Mesendoderm (in vitro differentiated cells): ENCODE results near the gene ZBTB4.
"Not testable (repeated sequence)": the region's sequence is repeated elsewhere in the genome, so short reads cannot be mapped to it uniquely, and the experiment has no call there.

Experiments used
- DNase-seq: peaks from one replicate; pipeline ENCODE4 v3.0.0; 2013
- H2AK5ac ChIP-seq: 2 replicates; pipeline ENCODE4 v1.6.1; 2013; ENCODE audit warnings: low read length, inconsistent platforms
- H2BK120ac ChIP-seq: 2 replicates; pipeline ENCODE4 v1.6.1; 2013; ENCODE audit warnings: low read depth, mild to moderate bottlenecking, low read length, moderate library complexity, mixed read lengths
- H2BK15ac ChIP-seq: replicated peaks from 2 replicates; pipeline ENCODE4 v1.6.1; 2013; ENCODE audit warnings: low read depth, mild to moderate bottlenecking, moderate library complexity
- H2BK5ac ChIP-seq: 2 replicates; pipeline ENCODE4 v1.6.1; 2013; ENCODE audit warnings: low read length, inconsistent platforms
- H3K18ac ChIP-seq: 2 replicates; pipeline ENCODE4 v1.6.1; 2013; ENCODE audit warnings: mild to moderate bottlenecking, low read length, mixed read lengths
- H3K23ac ChIP-seq: one replicate; pipeline ENCODE4 v1.6.1; 2013; ENCODE audit warnings: low read length
- H3K27ac ChIP-seq: 2 replicates; pipeline ENCODE4 v1.5.1; 2013; ENCODE audit warnings: low read depth, mild to moderate bottlenecking, inconsistent platforms, low read length, moderate library complexity
- H3K27me3 ChIP-seq: 2 replicates; pipeline ENCODE4 v1.6.1; 2013; ENCODE audit warnings: low read length, control low read depth, mild to moderate bottlenecking, inconsistent platforms; ENCODE audit not compliant: insufficient read depth, poor library complexity
- H3K36me3 ChIP-seq: 2 replicates; pipeline ENCODE4 v1.6.1; 2013; ENCODE audit warnings: low read length, inconsistent platforms; ENCODE audit not compliant: control insufficient read depth, insufficient read depth
- H3K4ac ChIP-seq: one replicate; pipeline ENCODE4 v1.6.1; 2013; ENCODE audit warnings: low read depth, mild to moderate bottlenecking, low read length, moderate library complexity
- H3K4me1 ChIP-seq: 2 replicates; pipeline ENCODE4 v1.6.1; 2013; ENCODE audit warnings: low read depth, low read length, inconsistent platforms; ENCODE audit not compliant: control insufficient read depth
- H3K4me2 ChIP-seq: 2 replicates; pipeline ENCODE4 v1.6.1; 2013; ENCODE audit warnings: low read length
- H3K4me3 ChIP-seq: 2 replicates; pipeline ENCODE4 v1.5.1; 2013; ENCODE audit warnings: mild to moderate bottlenecking, low read length
- H3K56ac ChIP-seq: one replicate; pipeline ENCODE4 v1.6.1; 2013; ENCODE audit warnings: low read length
- H3K79me1 ChIP-seq: 2 replicates; pipeline ENCODE4 v1.6.1; 2013; ENCODE audit warnings: low read length, inconsistent platforms
- H3K79me2 ChIP-seq: 2 replicates; pipeline ENCODE4 v1.6.1; 2013; ENCODE audit warnings: mild to moderate bottlenecking, low read length; ENCODE audit not compliant: control insufficient read depth, insufficient read depth
- H3K9ac ChIP-seq: 2 replicates; pipeline ENCODE4 v1.6.1; 2013; ENCODE audit warnings: low read length, inconsistent platforms
- H4K5ac ChIP-seq: one replicate; pipeline ENCODE4 v1.6.1; 2013; ENCODE audit warnings: low read length
- H4K8ac ChIP-seq: one replicate; pipeline ENCODE4 v1.6.1; 2013; ENCODE audit warnings: low read depth, mild to moderate bottlenecking, control low read depth, low read length, moderate library complexity
- WGBS: extraction: QIAGEN DNeasy Blood & Tissue Kit; methylation state at CpG from one replicate; pipeline ENCODE4 v1.1.7; 2013; ENCODE audit warnings: low lambda C conversion rate, missing lambda C conversion rate; ENCODE audit not compliant: insufficient coverage; ENCODE audit errors: extremely low coverage; 5-methylcytosine and 5-hydroxymethylcytosine counted together

Gene ZBTB4

GRCh38 chr17:7469843-7470242 is 9.6 kb downstream of the ZBTB4 start:
- H4K5ac ChIP-seq, H3K27me3 ChIP-seq, H3K79me2 ChIP-seq, H3K4ac ChIP-seq, H2BK15ac ChIP-seq, H2AK5ac ChIP-seq, H3K9ac ChIP-seq, H3K4me2 ChIP-seq, H4K8ac ChIP-seq, H3K4me3 ChIP-seq, H3K27ac ChIP-seq, H3K18ac ChIP-seq, H3K4me1 ChIP-seq, H3K56ac ChIP-seq, H2BK5ac ChIP-seq, H3K36me3 ChIP-seq, DNase-seq, H3K79me1 ChIP-seq, H3K23ac ChIP-seq, H2BK120ac ChIP-seq: not testable (repeated sequence)
- no CpG with 5 or more reads among the region's 12 CpGs for WGBS

GRCh38 chr17:7468804-7469389 is 10.5 kb downstream of the ZBTB4 start:
- Histone ChIP-seq H4K8ac (no peak overlapping the region), H3K4me2 (no peak overlapping the region), H3K56ac (no peak overlapping the region), H2AK5ac (no peak overlapping the region), H3K27ac (no peak overlapping the region), H2BK5ac (no peak overlapping the region), H3K23ac (no peak overlapping the region), H3K27me3 (no peaks in the 10 kb centered on the region), H4K5ac (no peak overlapping the region), H3K4ac (no peak overlapping the region), H3K36me3 (peaks cover 3% of the 10 kb centered on the region), H3K9ac (no peak overlapping the region), H3K79me2 (no peaks in the 10 kb centered on the region), H3K18ac (no peak overlapping the region), H2BK15ac (no peak overlapping the region), H3K79me1 (peaks cover 5% of the 10 kb centered on the region), H3K4me1 (no peaks in the 10 kb centered on the region), H2BK120ac (no peak overlapping the region), H3K4me3 (no peak overlapping the region)
- no peak for DNase-seq
- WGBS: no CpG with 5 or more reads among the region's 12 CpGs

GRCh38 chr17:7468290-7468689 is 11.1 kb downstream of the ZBTB4 start:
- H3K9ac ChIP-seq: no peak overlapping the region
- H3K27ac ChIP-seq: no peak overlapping the region
- no peak overlapping the region for H3K4me2 ChIP-seq
- H3K27me3 ChIP-seq: no peaks in the 10 kb centered on the region
- no peak for DNase-seq
- no peak overlapping the region for H2BK5ac ChIP-seq
- H3K18ac ChIP-seq: no peak overlapping the region
- H3K4ac ChIP-seq: no peak overlapping the region
- H4K8ac ChIP-seq: no peak overlapping the region
- peaks cover 3% of the 10 kb centered on the region for H3K36me3 ChIP-seq
- no peaks in the 10 kb centered on the region for H3K79me2 ChIP-seq
- no peak overlapping the region for H2AK5ac ChIP-seq
- WGBS: no CpG with 5 or more reads among the region's 11 CpGs
- H4K5ac ChIP-seq: no peak overlapping the region
- H3K79me1 ChIP-seq: peaks cover 5% of the 10 kb centered on the region
- H3K4me1 ChIP-seq: no peaks in the 10 kb centered on the region
- H2BK15ac ChIP-seq: no peak overlapping the region
- H2BK120ac ChIP-seq: no peak overlapping the region
- no peak overlapping the region for H3K56ac ChIP-seq
- no peak overlapping the region for H3K23ac ChIP-seq
- no peak overlapping the region for H3K4me3 ChIP-seq

GRCh38 chr17:7467498-7467897 is 11.9 kb downstream of the ZBTB4 start:
- Histone ChIP-seq H3K18ac (no peak overlapping the region), H3K36me3 (peaks cover 3% of the 10 kb centered on the region), H2BK120ac (no peak overlapping the region), H4K5ac (no peak overlapping the region), H3K4me2 (no peak overlapping the region), H3K23ac (no peak overlapping the region), H3K9ac (no peak overlapping the region), H3K4me1 (no peaks in the 10 kb centered on the region), H3K4ac (no peak overlapping the region), H2AK5ac (no peak overlapping the region), H2BK5ac (no peak overlapping the region), H4K8ac (no peak overlapping the region), H2BK15ac (no peak overlapping the region), H3K56ac (no peak overlapping the region), H3K27me3 (no peaks in the 10 kb centered on the region), H3K79me1 (peaks cover 5% of the 10 kb centered on the region), H3K27ac (no peak overlapping the region), H3K79me2 (no peaks in the 10 kb centered on the region), H3K4me3 (no peak overlapping the region)
- no peak for DNase-seq
- WGBS: no CpG with 5 or more reads among the region's 3 CpGs

GRCh38 chr17:7466639-7467341 is 12.6 kb downstream of the ZBTB4 start:
- Histone ChIP-seq H3K4me3 (no peak overlapping the region), H3K79me2 (no peaks in the 10 kb centered on the region), H3K27me3 (no peaks in the 10 kb centered on the region), H2BK15ac (no peak overlapping the region), H3K4me1 (no peaks in the 10 kb centered on the region), H3K9ac (no peak overlapping the region), H3K23ac (no peak overlapping the region), H2AK5ac (no peak overlapping the region), H3K27ac (no peak overlapping the region), H3K36me3 (peaks cover 3% of the 10 kb centered on the region), H2BK120ac (no peak overlapping the region), H3K56ac (no peak overlapping the region), H4K8ac (no peak overlapping the region), H3K4me2 (no peak overlapping the region), H3K18ac (no peak overlapping the region), H4K5ac (no peak overlapping the region), H3K4ac (no peak overlapping the region), H3K79me1 (peaks cover 4% of the 10 kb centered on the region), H2BK5ac (no peak overlapping the region)
- no CpG with 5 or more reads among the region's 16 CpGs for WGBS
- no peak for DNase-seq

- no peak overlapping the region for H2BK15ac ChIP-seq
- no peak overlapping the region for H2BK120ac ChIP-seq
- no peak overlapping the region for H3K4ac ChIP-seq
- H3K79me2 ChIP-seq: no peaks in the 10 kb centered on the region
- H3K4me1 ChIP-seq: no peaks in the 10 kb centered on the region
- no peak overlapping the region for H4K8ac ChIP-seq
- no peak overlapping the region for H3K23ac ChIP-seq
- H2BK5ac ChIP-seq: no peak overlapping the region
- no peak overlapping the region for H3K27ac ChIP-seq
- no peak overlapping the region for H4K5ac ChIP-seq
- no peak overlapping the region for H3K56ac ChIP-seq
- H3K27me3 ChIP-seq: no peaks in the 10 kb centered on the region
- H3K4me3 ChIP-seq: no peak overlapping the region
- H3K79me1 ChIP-seq: peaks cover 2% of the 10 kb centered on the region
- DNase-seq: no peak
- peaks cover 3% of the 10 kb centered on the region for H3K36me3 ChIP-seq
- H3K4me2 ChIP-seq: no peak overlapping the region
- no peak overlapping the region for H3K18ac ChIP-seq
- no peak overlapping the region for H3K9ac ChIP-seq
- H2AK5ac ChIP-seq: no peak overlapping the region
- no CpG with 5 or more reads among the region's 9 CpGs for WGBS
Observed at GRCh38 chr17:7466318-7466638, 13.2 kb downstream of the ZBTB4 start.
